IgD-negative memory B cell (primary cell): Measurements from ENCODE around the gene ZSWIM5. TPM values are rescaled to one million over a fixed set of nuclear protein-coding genes. Genes with fewer than 3 reads are reported as not detected.

Experiments
- H3K27ac Mint-ChIP-seq, 3 donors: one replicate each; pipeline ENCODE4 v1.8.0; 2020 to 2022; ENCODE audit warnings: mild to moderate bottlenecking in 3 of 3, mixed read lengths in 3 of 3, moderate library complexity in 1 of 3
- H3K27me3 Mint-ChIP-seq: one replicate; pipeline ENCODE4 v1.8.0; 2021; ENCODE audit warnings: mixed read lengths
- H3K36me3 Mint-ChIP-seq: one replicate; pipeline ENCODE4 v1.8.0; 2020; ENCODE audit warnings: mild to moderate bottlenecking, mixed read lengths
- H3K4me1 Mint-ChIP-seq, 3 donors: one replicate each; pipeline ENCODE4 v1.8.0; 2020 to 2022; ENCODE audit warnings: mixed read lengths in 3 of 3, mild to moderate bottlenecking in 1 of 3
- H3K4me3 Mint-ChIP-seq, 4 donors: one replicate each; pipeline ENCODE4 v1.8.0; 2020 to 2022; ENCODE audit warnings: mild to moderate bottlenecking in 4 of 4, mixed read lengths in 4 of 4, moderate library complexity in 3 of 4
- H3K9me3 Mint-ChIP-seq, 3 donors: one replicate each; pipeline ENCODE4 v1.8.0; 2020 to 2021; ENCODE audit warnings: mixed read lengths in 3 of 3, mild to moderate bottlenecking in 1 of 3
- polyA plus RNA-seq: library from polyadenylated mRNA; unstranded; fragments of 300-500 nt; fragmentation: Illumina TruSeq; gene quantifications from one replicate; pipeline ENCODE4 v1.2.3, GENCODE V29; 2021

ZSWIM5 gene
- polyA plus RNA-seq, 1 donor from 2014 or later, result 0.14 TPM

DNA sequence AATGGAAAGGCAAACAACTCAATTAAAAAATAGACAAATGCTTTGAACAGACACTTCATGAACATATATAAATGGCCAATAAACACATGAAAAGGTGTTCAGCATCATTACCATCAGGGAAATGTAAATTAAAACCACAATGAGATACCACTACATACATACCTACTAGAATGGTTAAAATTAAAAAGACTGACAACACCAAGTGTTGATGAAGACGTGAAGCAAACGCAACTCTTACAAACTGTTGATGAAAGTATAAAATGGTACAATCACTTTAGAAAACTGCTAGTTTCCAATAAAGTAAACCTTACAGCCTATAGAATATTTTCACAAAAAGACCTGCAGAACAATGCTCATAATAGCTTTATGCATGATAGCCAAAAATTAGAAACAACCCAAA is 230.2 kb downstream of the ZSWIM5 start:
- Mint-ChIP-seq H3K36me3 (peaks cover 27% of the 10 kb centered on the region), H3K4me3 (no peak overlapping the region), H3K27me3 (no peaks in the 10 kb centered on the region), H3K9me3 (no peaks in the 10 kb centered on the region), H3K4me1 (peaks cover 4 to 12% (median 10%) of the 10 kb centered on the region in 3 donors), H3K27ac (no peak overlapping the region)

- no peaks in the 10 kb centered on the region for H3K9me3 Mint-ChIP-seq
- H3K36me3 Mint-ChIP-seq, result peaks cover 31% of the 10 kb centered on the region
- H3K4me1 Mint-ChIP-seq, result peaks cover 4 to 17% (median 14%) of the 10 kb centered on the region in 3 donors
- no peaks in the 10 kb centered on the region for H3K27me3 Mint-ChIP-seq
- peak overlapping the region in 1 of 4 donors; percentile 76 for H3K4me3 Mint-ChIP-seq
- H3K27ac Mint-ChIP-seq, result peak overlapping the region; percentile 12 to 52 (median 49)
Observed at GRCh38 chr1:44973645-44974044, 232.8 kb downstream of the ZSWIM5 start.

GRCh38 chr1:44970317-44970716 is 236.1 kb downstream of the ZSWIM5 start:
- Mint-ChIP-seq H3K4me1 (peaks cover 6 to 17% (median 14%) of the 10 kb centered on the region in 3 donors), H3K27ac (no peak overlapping the region), H3K9me3 (no peaks in the 10 kb centered on the region), H3K36me3 (peaks cover 10% of the 10 kb centered on the region), H3K27me3 (no peaks in the 10 kb centered on the region), H3K4me3 (no peak overlapping the region)

Other genes with a start within 250 kb of the ZSWIM5 start
- 19.3 TPM for gene EIF2B3, start 220.0 kb downstream of the ZSWIM5 start, polyA plus RNA-seq
- gene HECTD3, start 195.3 kb downstream of the ZSWIM5 start, polyA plus RNA-seq, result 27.2 TPM
- gene UROD, start 194.4 kb downstream of the ZSWIM5 start, polyA plus RNA-seq, result 52.8 TPM
- 1.3 TPM for gene HPDL, start 120.3 kb upstream of the ZSWIM5 start, polyA plus RNA-seq
- gene TOE1, start 133.6 kb upstream of the ZSWIM5 start, polyA plus RNA-seq, result 18.6 TPM
- gene MUTYH, start 133.8 kb upstream of the ZSWIM5 start, polyA plus RNA-seq, result 21.1 TPM